NT2/D1 (cell line): ENCODE results near the gene SAP130.

ENCODE experiments used
- YY1 ChIP-seq: IDR thresholded peaks from 2 replicates; pipeline ENCODE4 v1.6.1; 2011; ENCODE audit not compliant: insufficient read length, insufficient read depth
- ZNF274 ChIP-seq: IDR thresholded peaks from 2 replicates; pipeline ENCODE4 v1.6.1; 2011; ENCODE audit warnings: mild to moderate bottlenecking, low read depth, low read length

GRCh38 chr2:127954857-127955256, 73.0 kb downstream of the SAP130 start:
- no peak for TF ChIP-seq ZNF274
- TF ChIP-seq YY1 = no peak
